SK-N-MC (cell line): ENCODE results near the gene RUFY2.
A peak's percentile ranks its signal among the peaks of the same experiment; 100 is the strongest.

Source experiments
- EZH2 ChIP-seq: fragments of 200-600 bp; sonication (generic); IDR thresholded peaks from one replicate; pipeline ENCODE4 v1.6.1; 2017; ENCODE audit warnings: antibody characterized with exemption
- FOXP2 ChIP-seq: optimal IDR thresholded peaks from 2 replicates; pipeline ENCODE3; 2011; ENCODE audit warnings: mild to moderate bottlenecking, moderate library complexity; ENCODE audit not compliant: insufficient read depth; ENCODE audit errors: extremely low read length, control extremely low read depth
- POLR2AphosphoS5 ChIP-seq: IDR thresholded peaks from 2 replicates; pipeline ENCODE4 v1.6.1; 2012; ENCODE audit warnings: mild to moderate bottlenecking, low read depth, low read length, borderline replicate concordance

GRCh38 chr10:68331455-68332258, 75.4 kb downstream of the RUFY2 start, which contains the start of gene HNRNPH3:
- TF ChIP-seq POLR2AphosphoS5 (peak; percentile 98), EZH2 (no peak), FOXP2 (no peak)
